ENCODE measurements around the gene TRIM13.
A peak's percentile ranks its signal among the peaks of the same experiment; 100 is the strongest.
"Not testable (repeated sequence)": the region's sequence is repeated elsewhere in the genome, so short reads cannot be mapped to it uniquely, and the experiment has no call there.

TRIM13 gene

GRCh38 chr13:49996951-49997895, at the start of gene TRIM13:
Gene TRIM13, plus strand, starts transcription at chr13:49997042. Its CDS starts 14,899 bp downstream, at chr13:50011941.
- peak; percentile 47 for DNase-seq (ENCODE audit: low read depth)

- not testable (repeated sequence) for DNase-seq (ENCODE audit: low read depth)
Measured at GRCh38 chr13:49948777-49949270, 48.0 kb upstream of the TRIM13 start.

- DNase-seq (ENCODE audit: low read depth): no peak
Measured at GRCh38 chr13:49951754-49952535, 44.9 kb upstream of the TRIM13 start.

- no peak for DNase-seq (ENCODE audit: low read depth)
Measured at GRCh38 chr13:49953560-49953959, 43.3 kb upstream of the TRIM13 start.

- DNase-seq (ENCODE audit: low read depth): no peak
Measured at GRCh38 chr13:49954674-49955455, 42.0 kb upstream of the TRIM13 start.

GRCh38 chr13:49956131-49956530, 40.7 kb upstream of the TRIM13 start:
- no peak for DNase-seq (ENCODE audit: low read depth)

GRCh38 chr13:49958321-49958720, 38.5 kb upstream of the TRIM13 start:
- DNase-seq (ENCODE audit: low read depth): no peak

GRCh38 chr13:49967456-49967855, 29.4 kb upstream of the TRIM13 start:
- no peak for DNase-seq (ENCODE audit: low read depth)

- DNase-seq (ENCODE audit: low read depth): no peak
Measured at GRCh38 chr13:49972709-49973108, 24.1 kb upstream of the TRIM13 start.

GRCh38 chr13:49975826-49976225, 21.0 kb upstream of the TRIM13 start:
- no peak for DNase-seq (ENCODE audit: low read depth)

GRCh38 chr13:49976314-49977258, 20.3 kb upstream of the TRIM13 start:
- DNase-seq (ENCODE audit: low read depth): no peak

- no peak for DNase-seq (ENCODE audit: low read depth)
Measured at GRCh38 chr13:49977992-49978391, 18.9 kb upstream of the TRIM13 start.

GRCh38 chr13:49980266-49980665, 16.6 kb upstream of the TRIM13 start:
- no peak for DNase-seq (ENCODE audit: low read depth)

GRCh38 chr13:49985129-49985528, 11.7 kb upstream of the TRIM13 start:
- no peak for DNase-seq (ENCODE audit: low read depth)

GRCh38 chr13:49986471-49986870, 10.4 kb upstream of the TRIM13 start:
- DNase-seq (ENCODE audit: low read depth): no peak

GRCh38 chr13:49990612-49991011, 6.2 kb upstream of the TRIM13 start:
- DNase-seq (ENCODE audit: low read depth): not testable (repeated sequence)

GRCh38 chr13:49993111-49993510, 3.7 kb upstream of the TRIM13 start:
- no peak for DNase-seq (ENCODE audit: low read depth)

GRCh38 chr13:49993666-49994065, 3.2 kb upstream of the TRIM13 start:
- DNase-seq (ENCODE audit: low read depth): no peak

GRCh38 chr13:49995625-49996101, 1.2 kb upstream of the TRIM13 start:
- DNase-seq (ENCODE audit: low read depth): no peak

GRCh38 chr13:49996161-49996915, 504 bp upstream of the TRIM13 start:
- DNase-seq (ENCODE audit: low read depth): peak; percentile 44
